GM23248 (cell line): ENCODE data around the gene LRP2.

ENCODE experiments used
- EZH2 ChIP-seq: fragments of 200-600 bp; sonication (generic); IDR thresholded peaks from 2 replicates; pipeline ENCODE4 v1.6.1; 2018; ENCODE audit warnings: antibody characterized with exemption, mild to moderate bottlenecking; ENCODE audit not compliant: insufficient read depth, poor library complexity, severe bottlenecking
- EZH2phosphoT487 ChIP-seq: fragments of 200-600 bp; sonication (generic); IDR thresholded peaks from 2 replicates; pipeline ENCODE4 v1.6.1; 2018; ENCODE audit warnings: antibody characterized with exemption, moderate library complexity, mild to moderate bottlenecking, low read depth; ENCODE audit not compliant: insufficient read depth

DNA sequence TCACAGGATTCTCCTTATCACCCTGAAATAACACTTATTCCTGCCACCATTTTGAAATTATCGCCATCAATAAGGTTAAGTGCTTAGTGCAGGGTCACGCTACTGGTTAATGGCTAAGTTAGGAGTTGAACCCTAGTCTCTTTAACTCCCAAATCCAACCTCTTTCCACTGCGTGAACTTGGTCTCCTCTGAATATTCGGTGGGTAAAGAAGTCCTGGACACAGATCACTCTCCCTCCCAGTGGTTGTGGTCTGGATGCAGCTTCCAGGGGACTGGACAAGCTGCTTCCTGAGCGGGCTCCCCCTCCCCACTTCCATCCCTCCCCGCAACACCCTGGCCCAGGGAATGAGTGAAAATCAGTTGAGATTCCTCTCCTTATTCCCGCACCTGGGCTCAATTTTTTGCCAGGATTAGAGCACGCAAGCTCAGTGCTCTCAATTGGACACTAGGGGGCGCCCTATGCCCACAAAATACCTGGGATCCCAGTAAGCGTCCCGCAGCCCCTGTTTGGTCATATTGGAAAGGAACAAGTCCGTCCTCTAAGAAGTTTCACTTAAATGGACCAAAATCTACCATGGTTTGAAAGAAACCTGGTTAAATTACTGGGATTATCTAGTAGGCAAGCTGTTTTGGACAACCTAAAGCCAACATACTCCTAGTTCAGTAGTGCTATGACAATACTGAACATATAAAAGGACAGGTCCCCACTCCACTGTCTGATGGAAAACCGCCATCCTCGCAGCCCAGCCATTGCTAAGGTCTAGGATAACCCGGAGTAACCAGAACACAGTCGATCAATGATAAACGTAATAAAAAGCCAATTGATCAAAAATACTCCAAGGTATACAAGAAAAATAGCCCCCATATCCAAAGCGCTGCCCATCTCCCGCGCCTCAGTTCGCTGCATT is 252.6 kb downstream of the LRP2 start:
- TF ChIP-seq EZH2 (no peak), EZH2phosphoT487 (no peak)
